Measurements from ENCODE around the gene KIAA2012.

Gene KIAA2012

DNA sequence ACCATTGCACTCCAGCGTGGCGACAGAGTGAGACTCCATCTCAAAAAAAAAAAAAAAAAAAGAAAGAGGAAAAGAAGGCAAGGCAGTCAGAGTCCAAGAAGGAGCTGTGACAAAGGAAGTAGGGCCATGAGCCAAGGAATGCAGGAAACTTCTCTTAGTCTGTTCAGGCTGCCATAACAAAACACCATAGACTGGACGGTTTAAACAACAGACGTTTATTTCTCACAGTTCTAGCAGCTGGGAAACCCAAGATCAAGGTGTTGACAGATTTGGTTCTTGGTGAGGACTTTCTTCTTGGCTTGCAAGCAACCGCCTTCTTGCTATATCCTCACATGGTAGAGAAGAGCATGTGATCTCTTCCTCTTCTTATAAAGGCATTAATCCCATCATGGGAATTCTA is 178.4 kb downstream of the KIAA2012 start:
- 0 out of 2 replicates have a peak, but pooled peaks cover 2% of the 10 kb centered on the region for H3K9me3 ChIP-seq
- TF ChIP-seq, protein P1, sequence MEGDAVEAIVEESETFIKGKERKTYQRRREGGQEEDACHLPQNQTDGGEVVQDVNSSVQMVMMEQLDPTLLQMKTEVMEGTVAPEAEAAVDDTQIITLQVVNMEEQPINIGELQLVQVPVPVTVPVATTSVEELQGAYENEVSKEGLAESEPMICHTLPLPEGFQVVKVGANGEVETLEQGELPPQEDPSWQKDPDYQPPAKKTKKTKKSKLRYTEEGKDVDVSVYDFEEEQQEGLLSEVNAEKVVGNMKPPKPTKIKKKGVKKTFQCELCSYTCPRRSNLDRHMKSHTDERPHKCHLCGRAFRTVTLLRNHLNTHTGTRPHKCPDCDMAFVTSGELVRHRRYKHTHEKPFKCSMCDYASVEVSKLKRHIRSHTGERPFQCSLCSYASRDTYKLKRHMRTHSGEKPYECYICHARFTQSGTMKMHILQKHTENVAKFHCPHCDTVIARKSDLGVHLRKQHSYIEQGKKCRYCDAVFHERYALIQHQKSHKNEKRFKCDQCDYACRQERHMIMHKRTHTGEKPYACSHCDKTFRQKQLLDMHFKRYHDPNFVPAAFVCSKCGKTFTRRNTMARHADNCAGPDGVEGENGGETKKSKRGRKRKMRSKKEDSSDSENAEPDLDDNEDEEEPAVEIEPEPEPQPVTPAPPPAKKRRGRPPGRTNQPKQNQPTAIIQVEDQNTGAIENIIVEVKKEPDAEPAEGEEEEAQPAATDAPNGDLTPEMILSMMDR (IDR thresholded peaks at IDR 0.05; ENCODE audit: low read depth, low read length), result no peak
- H3K27me3 ChIP-seq, result no peaks in the 10 kb centered on the region
- no peaks in the 10 kb centered on the region for H3K36me3 ChIP-seq
- H3K4me3 ChIP-seq (ENCODE audit: low read depth, low read length), result no peak overlapping the region
- DNase-seq, result no peak
- no peaks in the 10 kb centered on the region for H3K4me1 ChIP-seq
